GM23338 (cell line): ENCODE data around the gene TTLL13. TPM values are rescaled to one million over a fixed set of nuclear protein-coding genes. Genes with fewer than 3 reads are reported as not detected.
A peak's percentile ranks its signal among the peaks of the same experiment; 100 is the strongest.

Source experiments
- ATAC-seq: fragments of 200-7000 bp; cut with Tn5 transposase; 3 replicates; pipeline ENCODE4 v1.9.1; 2020
- DNase-seq: peaks from one replicate; pipeline ENCODE4 v3.0.0-alpha.2; 2015; ENCODE audit warnings: low spot score
- H2AFZ ChIP-seq: fragments of 200-600 bp; sonication (generic); 2 replicates; pipeline ENCODE4 v1.8.0; 2016; ENCODE audit warnings: antibody characterized with exemption, mild to moderate bottlenecking, moderate library complexity
- H3F3A ChIP-seq: fragments of 200-600 bp; sonication (generic); replicated peaks from 2 replicates; pipeline ENCODE4 v1.8.0; 2017; ENCODE audit warnings: antibody characterized with exemption, mixed run types, low read depth
- H3K27ac ChIP-seq: fragments of 200-600 bp; sonication (generic); 2 replicates; pipeline ENCODE4 v1.6.1; 2016; ENCODE audit warnings: low read depth
- H3K27me3 ChIP-seq: fragments of 200-600 bp; sonication (generic); 2 replicates; pipeline ENCODE4 v1.8.0; 2016; ENCODE audit warnings: mild to moderate bottlenecking, mixed run types, moderate library complexity; ENCODE audit not compliant: insufficient read depth
- H3K36me3 ChIP-seq: fragments of 200-600 bp; sonication (generic); 2 replicates; pipeline ENCODE4 v1.8.0; 2016; ENCODE audit warnings: mild to moderate bottlenecking; ENCODE audit not compliant: insufficient read depth
- H3K4me1 ChIP-seq: fragments of 200-600 bp; sonication (generic); 2 replicates; pipeline ENCODE4 v1.8.0; 2016; ENCODE audit warnings: mild to moderate bottlenecking, moderate library complexity; ENCODE audit not compliant: insufficient read depth
- H3K4me2 ChIP-seq: fragments of 200-600 bp; sonication (generic); 2 replicates; pipeline ENCODE4 v1.7.1; 2017; ENCODE audit warnings: mixed run types
- H3K4me3 ChIP-seq: fragments of 200-600 bp; sonication (generic); 2 replicates; pipeline ENCODE4 v1.6.1; 2016; ENCODE audit warnings: mixed run types
- H3K79me2 ChIP-seq: fragments of 200-600 bp; sonication (generic); replicated peaks from 2 replicates; pipeline ENCODE4 v1.8.0; 2017; ENCODE audit warnings: mild to moderate bottlenecking; ENCODE audit not compliant: insufficient read depth
- H3K9me2 ChIP-seq: fragments of 200-600 bp; sonication (generic); 2 replicates; pipeline ENCODE4 v1.8.0; 2017; ENCODE audit not compliant: insufficient read depth
- H4K20me1 ChIP-seq: fragments of 200-600 bp; sonication (generic); replicated peaks from 2 replicates; pipeline ENCODE4 v1.8.0; 2017; ENCODE audit warnings: mild to moderate bottlenecking; ENCODE audit not compliant: insufficient read depth
- H3K27ac Mint-ChIP-seq: 2 replicates; pipeline ENCODE4 v1.8.0; 2020; ENCODE audit warnings: inconsistent platforms, mild to moderate bottlenecking, moderate library complexity, mixed read lengths
- H3K27me3 Mint-ChIP-seq: 3 replicates; pipeline ENCODE4 v1.8.0; 2022; ENCODE audit warnings: low read depth, mild to moderate bottlenecking, moderate library complexity, mixed read lengths, inconsistent platforms; ENCODE audit not compliant: insufficient read depth, poor library complexity
- H3K36me3 Mint-ChIP-seq: 3 replicates; pipeline ENCODE4 v1.8.0; 2021; ENCODE audit warnings: low read depth, mild to moderate bottlenecking, inconsistent platforms, moderate library complexity, mixed read lengths
- H3K4me1 Mint-ChIP-seq: 3 replicates; pipeline ENCODE4 v1.8.0; 2020; ENCODE audit warnings: mild to moderate bottlenecking, inconsistent platforms, mixed read lengths
- H3K4me3 Mint-ChIP-seq: 3 replicates; pipeline ENCODE4 v1.8.0; 2021; ENCODE audit warnings: moderate library complexity, mild to moderate bottlenecking, inconsistent platforms, mixed read lengths
- H3K9me3 Mint-ChIP-seq: 3 replicates; pipeline ENCODE4 v1.8.0; 2020; ENCODE audit warnings: moderate library complexity, mild to moderate bottlenecking, inconsistent platforms, mixed read lengths
- CREB1 ChIP-seq: fragments of 250-450 bp; sonication (Bioruptor Pico); IDR thresholded peaks from 2 replicates; pipeline ENCODE4 v1.5.0; 2020; ENCODE audit warnings: low read depth, mild to moderate bottlenecking, moderate library complexity
- CTCF ChIP-seq, 2 experiments: fragments of 200-600 bp in 1 of 2; sonication (generic) in 1 of 2; conservative IDR thresholded peaks; 2 replicates each; pipeline versions ENCODE4 v1.5.1 to v1.6.1; 2016 to 2017; ENCODE audit warnings: antibody characterized with exemption in 2 of 2, low read depth in 2 of 2, mild to moderate bottlenecking in 2 of 2, moderate library complexity in 1 of 2
- ETS1 ChIP-seq: IDR thresholded peaks from 2 replicates; pipeline ENCODE4 v1.6.1; 2016; ENCODE audit warnings: antibody characterized with exemption
- EZH2 ChIP-seq: fragments of 200-600 bp; sonication (generic); IDR thresholded peaks from one replicate; pipeline ENCODE4 v1.8.0; 2017; ENCODE audit warnings: antibody characterized with exemption, mild to moderate bottlenecking, low read depth; ENCODE audit not compliant: unreplicated experiment
- EZH2phosphoT487 ChIP-seq: fragments of 200-600 bp; sonication (generic); IDR thresholded peaks from one replicate; pipeline ENCODE4 v1.8.1; 2018; ENCODE audit warnings: antibody characterized with exemption; ENCODE audit not compliant: unreplicated experiment
- JUNB ChIP-seq: IDR thresholded peaks from one replicate; pipeline ENCODE4 v1.6.1; 2016; ENCODE audit warnings: antibody characterized with exemption; ENCODE audit not compliant: unreplicated experiment
- NANOG ChIP-seq: IDR thresholded peaks from 2 replicates; pipeline ENCODE4 v1.6.1; 2016; ENCODE audit warnings: antibody characterized with exemption, borderline replicate concordance
- POLR2AphosphoS5 ChIP-seq: IDR thresholded peaks from 2 replicates; pipeline ENCODE4 v1.6.1; 2016; ENCODE audit warnings: antibody characterized with exemption, low read depth
- STAT1 ChIP-seq: IDR thresholded peaks from one replicate; pipeline ENCODE4 v1.6.1; 2016; ENCODE audit warnings: antibody characterized with exemption; ENCODE audit not compliant: unreplicated experiment
- ZNF114 ChIP-seq: fragments of 250-450 bp; sonication (Bioruptor Pico); IDR thresholded peaks from 2 replicates; pipeline ENCODE4 v1.5.0; 2020; ENCODE audit warnings: mild to moderate bottlenecking, moderate library complexity
- ZNF331 ChIP-seq: fragments of 250-450 bp; sonication (Bioruptor Pico); IDR thresholded peaks from 2 replicates; pipeline ENCODE4 v1.5.0; 2020; ENCODE audit warnings: low read depth, mild to moderate bottlenecking, moderate library complexity
- ZNF462 ChIP-seq: fragments of 250-450 bp; sonication (Bioruptor Pico); IDR thresholded peaks from 2 replicates; pipeline ENCODE4 v1.5.0; 2020; ENCODE audit warnings: mild to moderate bottlenecking, moderate library complexity
- polyA plus RNA-seq: library from polyadenylated mRNA; unstranded; fragments of >200 nt; fragmentation: Nextera tagmentation; extraction: Ambion mirVana; gene quantifications from 2 replicates; pipeline ENCODE4 v1.2.1, GENCODE V29; 2016
- total RNA-seq: library from RNA; depleted of rRNA; stranded (reverse); fragments of >200 nt; shearing (Covaris generic); gene quantifications from 2 replicates; pipeline ENCODE4 v1.2.3, GENCODE V29; 2014

The TTLL13 gene
- total and polyA plus RNA-seq, 2 experiments from 2014 or later = not detected

GRCh38 chr15:90297021-90297420 is 47.7 kb downstream of the TTLL13 start (continued):
- TF ChIP-seq ZNF114 (CRISPR knock-in tag) = no peak
- TF ChIP-seq EZH2 = no peak
- TF ChIP-seq POLR2AphosphoS5 = no peak
- no peak for TF ChIP-seq CTCF (conservative IDR thresholded peaks at IDR 0.05; ENCODE audit: low read depth in 2 of 2)
- TF ChIP-seq CREB1 = no peak

- Histone ChIP-seq H3K79me2 (no peaks in the 10 kb centered on the region), H4K20me1 (no peaks in the 10 kb centered on the region), H3F3A (no peaks in the 10 kb centered on the region), H3K36me3 (no peaks in the 10 kb centered on the region), H3K9me2 (no peaks in the 10 kb centered on the region), H2AFZ (0 out of 2 replicates have a peak overlapping the region, but pooled peaks have one; percentile 70), H3K4me3 (no peak overlapping the region), H3K4me1 (peaks cover 6% of the 10 kb centered on the region), H3K27ac (no peak overlapping the region), H3K4me2 (no peak overlapping the region), H3K27me3 (no peaks in the 10 kb centered on the region)
- Mint-ChIP-seq H3K4me3 (no peak overlapping the region; the same call in 2 of the 3 replicates), H3K9me3 (no peaks in the 10 kb centered on the region), H3K27ac (0 out of 2 replicates have a peak overlapping the region, but pooled peaks have one; percentile 31), H3K27me3 (peaks cover 2% of the 10 kb centered on the region), H3K4me1 (peaks cover 20% of the 10 kb centered on the region), H3K36me3 (no peaks in the 10 kb centered on the region)
- TF ChIP-seq EZH2 = no peak
- TF ChIP-seq NANOG = no peak
- no peak for TF ChIP-seq STAT1
- no peak for TF ChIP-seq ZNF462 (CRISPR knock-in tag)
- no peak for TF ChIP-seq CREB1
- TF ChIP-seq POLR2AphosphoS5 = no peak
- TF ChIP-seq ZNF331 = no peak
- TF ChIP-seq JUNB = no peak
- no peak for TF ChIP-seq ETS1
- no peak for TF ChIP-seq EZH2phosphoT487
- ATAC-seq (no peak), DNase-seq (no peak)
These were observed 51.2 kb downstream of the TTLL13 start for GRCh38 chr15:90300541-90300940.
